ENCODE results near the gene SPECC1L.

Gene SPECC1L

GRCh38 chr22:24380220-24380904, 109.7 kb downstream of the SPECC1L start:
- Histone ChIP-seq H3K9ac (ENCODE audit: low read depth, low read length) (no peak overlapping the region), H3K4me1 (ENCODE audit: control insufficient read depth, insufficient read depth, low read length) (no peaks in the 10 kb centered on the region), H3K9me3 (ENCODE audit: control insufficient read depth, insufficient read depth, low read length) (no peaks in the 10 kb centered on the region), H3K36me3 (ENCODE audit: control insufficient read depth, insufficient read depth, low read length) (no peaks in the 10 kb centered on the region), H3K27me3 (ENCODE audit: control insufficient read depth, insufficient read depth, low read length) (no peaks in the 10 kb centered on the region), H3K4me3 (ENCODE audit: low read depth, low read length) (no peak overlapping the region)

DNA sequence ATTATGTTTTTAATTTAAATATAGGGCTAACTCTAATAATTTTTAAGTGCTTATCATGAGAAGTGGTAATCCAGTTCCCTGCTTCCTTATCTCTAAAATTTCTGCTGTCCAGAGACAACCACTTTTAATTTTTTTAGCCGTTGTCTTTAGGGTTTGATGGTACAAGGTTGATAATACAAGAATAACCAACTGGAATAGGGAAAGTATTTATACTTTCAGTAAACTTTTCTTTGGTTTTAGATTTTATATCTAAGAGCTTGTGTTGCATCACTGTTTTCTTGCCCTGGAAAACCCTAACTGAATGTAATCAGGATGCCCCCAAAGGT, 110.2 kb downstream of the SPECC1L start:
- Histone ChIP-seq H3K27me3 (ENCODE audit: control insufficient read depth, insufficient read depth, low read length) (no peaks in the 10 kb centered on the region), H3K4me1 (ENCODE audit: control insufficient read depth, insufficient read depth, low read length) (no peaks in the 10 kb centered on the region), H3K9ac (ENCODE audit: low read depth, low read length) (no peak overlapping the region), H3K4me3 (ENCODE audit: low read depth, low read length) (no peak overlapping the region), H3K36me3 (ENCODE audit: control insufficient read depth, insufficient read depth, low read length) (no peaks in the 10 kb centered on the region), H3K9me3 (ENCODE audit: control insufficient read depth, insufficient read depth, low read length) (no peaks in the 10 kb centered on the region)

DNA sequence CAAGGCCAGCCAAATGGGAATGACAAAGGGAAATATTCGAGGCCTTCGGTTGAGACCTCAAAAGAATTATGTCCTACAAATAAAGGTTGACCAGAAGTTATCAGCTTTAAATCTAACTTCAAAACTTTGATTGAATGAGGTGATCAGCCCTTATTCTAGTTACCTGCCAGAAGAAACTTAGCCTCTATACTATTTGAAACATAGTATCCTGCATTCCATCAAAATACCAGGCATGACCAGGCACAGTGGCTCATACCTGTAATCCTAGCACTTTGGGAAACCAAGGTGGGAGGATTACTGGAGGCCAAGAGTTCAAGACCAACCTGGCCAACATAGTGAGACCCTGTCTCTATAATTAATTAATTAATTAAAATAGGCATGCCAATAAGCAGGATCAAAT, 112.4 kb downstream of the SPECC1L start:
- Histone ChIP-seq H3K9ac (ENCODE audit: low read depth, low read length) (no peak overlapping the region), H3K4me3 (ENCODE audit: low read depth, low read length) (no peak overlapping the region), H3K36me3 (ENCODE audit: control insufficient read depth, insufficient read depth, low read length) (no peaks in the 10 kb centered on the region), H3K9me3 (ENCODE audit: control insufficient read depth, insufficient read depth, low read length) (no peaks in the 10 kb centered on the region), H3K4me1 (ENCODE audit: control insufficient read depth, insufficient read depth, low read length) (no peaks in the 10 kb centered on the region), H3K27me3 (ENCODE audit: control insufficient read depth, insufficient read depth, low read length) (no peaks in the 10 kb centered on the region)

- H3K4me1 ChIP-seq (ENCODE audit: control insufficient read depth, insufficient read depth, low read length), result no peaks in the 10 kb centered on the region
- no peaks in the 10 kb centered on the region for H3K36me3 ChIP-seq (ENCODE audit: control insufficient read depth, insufficient read depth, low read length)
- H3K9ac ChIP-seq (ENCODE audit: low read depth, low read length), result no peak overlapping the region
- H3K4me3 ChIP-seq (ENCODE audit: low read depth, low read length), result no peak overlapping the region
- no peaks in the 10 kb centered on the region for H3K27me3 ChIP-seq (ENCODE audit: control insufficient read depth, insufficient read depth, low read length)
- no peaks in the 10 kb centered on the region for H3K9me3 ChIP-seq (ENCODE audit: control insufficient read depth, insufficient read depth, low read length)
These were observed 113.5 kb downstream of the SPECC1L start for GRCh38 chr22:24384131-24384530.

DNA sequence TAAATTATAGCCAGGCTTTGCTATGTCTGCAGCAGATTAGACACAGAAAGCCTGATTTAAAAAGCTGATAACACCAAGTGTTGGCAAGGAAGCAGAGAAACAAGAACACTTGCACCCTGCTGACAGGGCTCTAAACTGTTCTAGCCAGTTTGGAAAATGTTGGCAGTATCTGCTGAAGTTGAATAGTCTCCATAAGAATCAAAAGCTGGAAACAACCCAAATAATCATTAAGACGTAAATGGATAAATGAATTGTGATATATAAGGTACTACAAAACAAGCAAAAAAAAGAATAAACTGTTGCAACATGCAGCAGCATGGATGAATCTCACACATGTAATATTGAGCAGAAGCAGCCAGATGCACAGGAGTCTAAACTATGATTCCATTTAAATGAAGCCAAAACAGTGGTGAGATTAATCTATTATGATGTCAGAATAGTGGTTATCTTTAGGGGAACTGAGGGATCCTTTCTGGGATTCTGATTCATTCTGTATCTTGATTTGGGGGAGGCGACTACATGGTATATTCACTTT, 116.4 kb downstream of the SPECC1L start:
- Histone ChIP-seq H3K36me3 (ENCODE audit: control insufficient read depth, insufficient read depth, low read length) (no peaks in the 10 kb centered on the region), H3K4me3 (ENCODE audit: low read depth, low read length) (no peak overlapping the region), H3K27me3 (ENCODE audit: control insufficient read depth, insufficient read depth, low read length) (no peaks in the 10 kb centered on the region), H3K4me1 (ENCODE audit: control insufficient read depth, insufficient read depth, low read length) (no peaks in the 10 kb centered on the region), H3K9ac (ENCODE audit: low read depth, low read length) (no peak overlapping the region), H3K9me3 (ENCODE audit: control insufficient read depth, insufficient read depth, low read length) (no peaks in the 10 kb centered on the region)

DNA sequence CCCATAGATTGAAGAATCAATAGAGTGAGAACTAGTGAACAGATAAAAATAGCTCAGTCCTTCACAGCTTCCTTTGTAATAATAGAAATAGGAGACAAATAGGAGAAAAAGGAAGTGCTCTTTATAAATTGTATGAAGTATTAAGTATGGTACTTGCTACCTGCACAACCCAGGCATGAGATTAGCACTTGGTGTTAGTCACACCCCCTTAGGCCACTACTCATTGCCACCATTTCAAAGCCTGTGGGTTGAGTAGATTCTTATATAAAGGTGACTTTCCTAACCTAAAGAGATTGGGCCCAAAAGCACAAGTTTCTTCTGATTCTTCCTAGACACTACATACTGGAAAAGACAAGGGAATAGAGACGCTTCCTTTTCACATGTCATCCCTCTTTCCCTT, 119.0 kb downstream of the SPECC1L start:
- no peak overlapping the region for H3K9ac ChIP-seq (ENCODE audit: low read depth, low read length)
- H3K4me1 ChIP-seq (ENCODE audit: control insufficient read depth, insufficient read depth, low read length), result no peaks in the 10 kb centered on the region
- no peaks in the 10 kb centered on the region for H3K36me3 ChIP-seq (ENCODE audit: control insufficient read depth, insufficient read depth, low read length)
- H3K27me3 ChIP-seq (ENCODE audit: control insufficient read depth, insufficient read depth, low read length), result no peaks in the 10 kb centered on the region
- no peaks in the 10 kb centered on the region for H3K9me3 ChIP-seq (ENCODE audit: control insufficient read depth, insufficient read depth, low read length)
- H3K4me3 ChIP-seq (ENCODE audit: low read depth, low read length), result no peak overlapping the region

DNA sequence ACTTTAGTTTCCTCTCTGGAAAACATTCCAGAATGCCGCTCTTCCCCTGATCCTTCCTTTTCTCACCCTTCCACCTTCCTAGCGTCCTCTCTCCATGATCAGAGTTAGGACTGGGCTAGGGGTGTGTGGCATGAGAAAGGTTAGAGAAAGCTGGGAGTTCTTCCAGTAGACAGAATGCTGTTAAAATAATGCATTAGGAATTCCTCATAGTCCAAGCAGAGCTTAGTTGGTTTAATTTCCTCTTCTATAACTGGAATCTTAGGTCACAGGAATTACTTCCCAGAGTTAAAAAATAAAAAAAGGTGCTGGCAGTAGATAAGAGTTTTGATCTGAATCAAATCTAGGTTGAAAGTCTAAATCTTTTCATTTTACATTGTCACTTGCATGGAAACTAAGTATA, 119.5 kb downstream of the SPECC1L start:
- Histone ChIP-seq H3K9ac (ENCODE audit: low read depth, low read length) (no peak overlapping the region), H3K9me3 (ENCODE audit: control insufficient read depth, insufficient read depth, low read length) (no peaks in the 10 kb centered on the region), H3K4me1 (ENCODE audit: control insufficient read depth, insufficient read depth, low read length) (no peaks in the 10 kb centered on the region), H3K36me3 (ENCODE audit: control insufficient read depth, insufficient read depth, low read length) (no peaks in the 10 kb centered on the region), H3K4me3 (ENCODE audit: low read depth, low read length) (no peak overlapping the region), H3K27me3 (ENCODE audit: control insufficient read depth, insufficient read depth, low read length) (no peaks in the 10 kb centered on the region)

GRCh38 chr22:24390576-24390975, 119.9 kb downstream of the SPECC1L start:
- Histone ChIP-seq H3K9ac (ENCODE audit: low read depth, low read length) (no peak overlapping the region), H3K27me3 (ENCODE audit: control insufficient read depth, insufficient read depth, low read length) (no peaks in the 10 kb centered on the region), H3K36me3 (ENCODE audit: control insufficient read depth, insufficient read depth, low read length) (no peaks in the 10 kb centered on the region), H3K9me3 (ENCODE audit: control insufficient read depth, insufficient read depth, low read length) (no peaks in the 10 kb centered on the region), H3K4me1 (ENCODE audit: control insufficient read depth, insufficient read depth, low read length) (no peaks in the 10 kb centered on the region), H3K4me3 (ENCODE audit: low read depth, low read length) (no peak overlapping the region)

DNA sequence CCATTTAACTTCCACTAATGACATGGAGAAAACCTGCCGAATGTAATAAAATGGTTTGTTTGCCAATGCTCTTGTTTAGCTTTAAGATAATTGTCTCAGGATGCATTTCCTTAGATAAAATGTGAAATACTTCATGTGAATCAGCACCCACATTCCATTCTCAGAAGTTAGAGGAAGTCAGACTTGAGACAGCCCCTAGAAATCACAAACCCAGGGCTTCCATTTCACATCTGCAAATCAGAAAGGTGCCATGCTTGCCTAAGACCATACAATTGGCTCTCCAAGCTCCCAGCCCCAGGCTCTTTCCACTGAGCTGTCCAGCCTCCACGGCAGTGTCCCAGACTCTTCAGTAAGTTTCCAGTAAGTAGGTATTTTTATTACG, 121.2 kb downstream of the SPECC1L start:
- Histone ChIP-seq H3K4me3 (ENCODE audit: low read depth, low read length) (no peak overlapping the region), H3K9me3 (ENCODE audit: control insufficient read depth, insufficient read depth, low read length) (no peaks in the 10 kb centered on the region), H3K9ac (ENCODE audit: low read depth, low read length) (no peak overlapping the region), H3K27me3 (ENCODE audit: control insufficient read depth, insufficient read depth, low read length) (no peaks in the 10 kb centered on the region), H3K4me1 (ENCODE audit: control insufficient read depth, insufficient read depth, low read length) (no peaks in the 10 kb centered on the region), H3K36me3 (ENCODE audit: control insufficient read depth, insufficient read depth, low read length) (no peaks in the 10 kb centered on the region)

GRCh38 chr22:24392218-24392931, 121.7 kb downstream of the SPECC1L start:
- H3K4me1 ChIP-seq (ENCODE audit: control insufficient read depth, insufficient read depth, low read length), result no peaks in the 10 kb centered on the region
- H3K9ac ChIP-seq (ENCODE audit: low read depth, low read length), result no peak overlapping the region
- no peaks in the 10 kb centered on the region for H3K27me3 ChIP-seq (ENCODE audit: control insufficient read depth, insufficient read depth, low read length)
- H3K4me3 ChIP-seq (ENCODE audit: low read depth, low read length), result no peak overlapping the region
- no peaks in the 10 kb centered on the region for H3K36me3 ChIP-seq (ENCODE audit: control insufficient read depth, insufficient read depth, low read length)
- H3K9me3 ChIP-seq (ENCODE audit: control insufficient read depth, insufficient read depth, low read length), result no peaks in the 10 kb centered on the region

DNA sequence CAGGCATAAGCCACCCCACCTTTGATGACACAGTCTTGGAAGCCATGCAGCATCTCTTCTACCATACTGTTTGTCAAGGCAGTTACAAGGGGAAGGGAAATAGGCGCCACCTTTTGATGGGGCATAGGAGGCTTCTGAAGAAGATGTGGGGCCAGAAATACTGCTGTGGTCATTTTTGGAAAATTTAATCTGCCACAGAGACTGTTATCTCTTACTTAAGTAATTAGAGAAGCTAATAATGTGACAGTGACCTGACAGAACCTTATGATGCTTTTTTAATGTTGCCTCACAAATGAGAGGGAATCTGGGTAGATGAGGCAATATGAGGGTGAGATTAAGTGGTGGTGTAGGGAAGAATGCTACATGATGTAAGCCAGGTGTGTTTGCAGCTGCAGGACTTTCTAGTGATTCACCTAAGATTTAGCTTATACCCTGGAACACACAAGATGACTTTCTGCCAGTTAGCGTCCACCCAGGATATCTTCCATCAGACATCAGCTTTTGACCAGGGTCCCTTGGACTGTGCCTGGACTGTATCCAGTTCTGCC, 122.5 kb downstream of the SPECC1L start:
- no peaks in the 10 kb centered on the region for H3K9me3 ChIP-seq (ENCODE audit: control insufficient read depth, insufficient read depth, low read length)
- H3K4me1 ChIP-seq (ENCODE audit: control insufficient read depth, insufficient read depth, low read length), result no peaks in the 10 kb centered on the region
- no peak overlapping the region for H3K4me3 ChIP-seq (ENCODE audit: low read depth, low read length)
- H3K36me3 ChIP-seq (ENCODE audit: control insufficient read depth, insufficient read depth, low read length), result no peaks in the 10 kb centered on the region
- no peaks in the 10 kb centered on the region for H3K27me3 ChIP-seq (ENCODE audit: control insufficient read depth, insufficient read depth, low read length)
- H3K9ac ChIP-seq (ENCODE audit: low read depth, low read length), result no peak overlapping the region

DNA sequence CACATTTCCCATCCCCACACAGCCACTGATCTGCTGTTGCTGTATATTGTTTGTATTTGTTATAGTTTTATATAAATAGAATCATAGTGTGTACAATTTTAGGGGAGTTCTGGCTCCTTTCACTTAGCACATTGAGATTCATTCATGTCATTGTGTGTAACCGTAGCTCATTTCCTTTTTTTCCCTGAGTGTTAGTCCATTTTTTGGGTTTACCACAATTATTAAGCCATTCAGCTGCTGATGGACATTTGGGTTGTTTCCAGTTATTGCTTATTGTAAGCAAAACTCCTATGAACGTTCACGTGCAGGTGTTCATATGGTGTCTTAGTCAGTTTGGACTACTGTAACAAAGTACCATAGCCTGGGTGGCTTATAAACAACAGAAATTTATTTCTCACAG, 123.2 kb downstream of the SPECC1L start:
- no peaks in the 10 kb centered on the region for H3K9me3 ChIP-seq (ENCODE audit: control insufficient read depth, insufficient read depth, low read length)
- no peak overlapping the region for H3K9ac ChIP-seq (ENCODE audit: low read depth, low read length)
- H3K36me3 ChIP-seq (ENCODE audit: control insufficient read depth, insufficient read depth, low read length), result peaks cover 5% of the 10 kb centered on the region
- H3K4me3 ChIP-seq (ENCODE audit: low read depth, low read length), result no peak overlapping the region
- H3K27me3 ChIP-seq (ENCODE audit: control insufficient read depth, insufficient read depth, low read length), result no peaks in the 10 kb centered on the region
- no peaks in the 10 kb centered on the region for H3K4me1 ChIP-seq (ENCODE audit: control insufficient read depth, insufficient read depth, low read length)

Data from iPS-15b (cell line).